ENCODE data around the gene SLC25A21.

SLC25A21 gene

DNA sequence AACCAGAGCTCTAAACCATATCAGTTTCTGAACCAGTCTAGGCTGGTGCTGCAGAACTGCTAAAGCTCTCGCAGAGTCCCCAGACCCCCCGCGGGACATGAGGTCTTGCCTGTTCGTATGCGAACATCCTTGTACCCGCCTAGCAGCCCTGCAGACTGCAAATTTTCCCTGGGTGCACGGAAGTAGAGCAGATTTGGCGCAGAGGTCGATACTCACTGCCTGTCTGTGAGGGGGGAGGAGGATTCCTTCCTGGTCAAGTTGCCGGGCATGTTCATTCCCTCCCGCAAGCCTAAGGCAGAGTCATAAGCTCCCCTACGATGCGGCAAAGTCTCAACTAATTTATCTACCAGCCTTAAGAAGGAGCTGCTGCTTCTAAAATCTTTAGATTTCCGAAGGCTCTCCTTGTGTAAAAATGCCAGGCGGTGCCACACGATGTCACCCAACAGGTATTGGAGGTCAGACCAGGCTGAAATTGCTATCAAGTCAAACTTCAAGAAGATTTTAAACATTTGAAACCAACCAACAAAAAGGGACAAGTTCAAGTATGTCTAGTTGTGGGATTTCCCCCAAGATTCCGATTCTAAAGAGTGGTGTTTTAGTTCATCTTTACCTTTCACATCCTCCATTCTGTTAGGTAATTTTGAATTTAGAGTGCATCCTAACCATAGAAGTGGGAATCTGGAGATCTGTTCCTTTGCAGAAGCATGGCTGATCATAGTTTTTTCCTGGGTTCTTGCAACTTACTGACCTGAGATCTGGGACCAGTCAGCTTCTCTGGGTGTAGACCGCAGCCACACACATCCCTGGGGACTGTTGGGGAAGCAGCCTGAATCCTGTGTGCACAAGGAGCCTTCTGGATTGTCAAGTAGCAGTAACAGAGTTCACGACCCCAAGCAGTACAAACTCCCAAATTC lies 512.3 kb downstream of the SLC25A21 start:
- no peak for TF ChIP-seq CEBPB (IDR thresholded peaks at IDR 0.05)
- no peak for TF ChIP-seq TAF1 (IDR thresholded peaks at IDR 0.05; ENCODE audit: low read depth)
- no peak for TF ChIP-seq EP300 (IDR thresholded peaks at IDR 0.05; ENCODE audit: borderline replicate concordance)
- TF ChIP-seq, protein P1, sequence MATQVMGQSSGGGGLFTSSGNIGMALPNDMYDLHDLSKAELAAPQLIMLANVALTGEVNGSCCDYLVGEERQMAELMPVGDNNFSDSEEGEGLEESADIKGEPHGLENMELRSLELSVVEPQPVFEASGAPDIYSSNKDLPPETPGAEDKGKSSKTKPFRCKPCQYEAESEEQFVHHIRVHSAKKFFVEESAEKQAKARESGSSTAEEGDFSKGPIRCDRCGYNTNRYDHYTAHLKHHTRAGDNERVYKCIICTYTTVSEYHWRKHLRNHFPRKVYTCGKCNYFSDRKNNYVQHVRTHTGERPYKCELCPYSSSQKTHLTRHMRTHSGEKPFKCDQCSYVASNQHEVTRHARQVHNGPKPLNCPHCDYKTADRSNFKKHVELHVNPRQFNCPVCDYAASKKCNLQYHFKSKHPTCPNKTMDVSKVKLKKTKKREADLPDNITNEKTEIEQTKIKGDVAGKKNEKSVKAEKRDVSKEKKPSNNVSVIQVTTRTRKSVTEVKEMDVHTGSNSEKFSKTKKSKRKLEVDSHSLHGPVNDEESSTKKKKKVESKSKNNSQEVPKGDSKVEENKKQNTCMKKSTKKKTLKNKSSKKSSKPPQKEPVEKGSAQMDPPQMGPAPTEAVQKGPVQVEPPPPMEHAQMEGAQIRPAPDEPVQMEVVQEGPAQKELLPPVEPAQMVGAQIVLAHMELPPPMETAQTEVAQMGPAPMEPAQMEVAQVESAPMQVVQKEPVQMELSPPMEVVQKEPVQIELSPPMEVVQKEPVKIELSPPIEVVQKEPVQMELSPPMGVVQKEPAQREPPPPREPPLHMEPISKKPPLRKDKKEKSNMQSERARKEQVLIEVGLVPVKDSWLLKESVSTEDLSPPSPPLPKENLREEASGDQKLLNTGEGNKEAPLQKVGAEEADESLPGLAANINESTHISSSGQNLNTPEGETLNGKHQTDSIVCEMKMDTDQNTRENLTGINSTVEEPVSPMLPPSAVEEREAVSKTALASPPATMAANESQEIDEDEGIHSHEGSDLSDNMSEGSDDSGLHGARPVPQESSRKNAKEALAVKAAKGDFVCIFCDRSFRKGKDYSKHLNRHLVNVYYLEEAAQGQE (IDR thresholded peaks at IDR 0.05; ENCODE audit: low read depth): no peak
- TF ChIP-seq, protein P2, sequence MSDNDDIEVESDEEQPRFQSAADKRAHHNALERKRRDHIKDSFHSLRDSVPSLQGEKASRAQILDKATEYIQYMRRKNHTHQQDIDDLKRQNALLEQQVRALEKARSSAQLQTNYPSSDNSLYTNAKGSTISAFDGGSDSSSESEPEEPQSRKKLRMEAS (IDR thresholded peaks at IDR 0.05): no peak
- TF ChIP-seq TEAD4 (IDR thresholded peaks at IDR 0.05): no peak
- TF ChIP-seq FOXM1 (IDR thresholded peaks at IDR 0.05; ENCODE audit: borderline replicate concordance, low read depth): no peak
- no peak for TF ChIP-seq CREB1 (IDR thresholded peaks at IDR 0.05; ENCODE audit: low read depth)
- no peak for TF ChIP-seq EGR1 (IDR thresholded peaks at IDR 0.05)
- TF ChIP-seq YY1 (IDR thresholded peaks at IDR 0.05; ENCODE audit: low read depth): no peak
- no peak for TF ChIP-seq RAD21 (IDR thresholded peaks at IDR 0.05; ENCODE audit: low read depth)
- no peak for TF ChIP-seq TCF12 (IDR thresholded peaks at IDR 0.05; ENCODE audit: low read depth)
- no peak for TF ChIP-seq NFIC (IDR thresholded peaks at IDR 0.05)
- no peak for TF ChIP-seq ZBTB7A (IDR thresholded peaks at IDR 0.05; ENCODE audit: low read depth)

DNA sequence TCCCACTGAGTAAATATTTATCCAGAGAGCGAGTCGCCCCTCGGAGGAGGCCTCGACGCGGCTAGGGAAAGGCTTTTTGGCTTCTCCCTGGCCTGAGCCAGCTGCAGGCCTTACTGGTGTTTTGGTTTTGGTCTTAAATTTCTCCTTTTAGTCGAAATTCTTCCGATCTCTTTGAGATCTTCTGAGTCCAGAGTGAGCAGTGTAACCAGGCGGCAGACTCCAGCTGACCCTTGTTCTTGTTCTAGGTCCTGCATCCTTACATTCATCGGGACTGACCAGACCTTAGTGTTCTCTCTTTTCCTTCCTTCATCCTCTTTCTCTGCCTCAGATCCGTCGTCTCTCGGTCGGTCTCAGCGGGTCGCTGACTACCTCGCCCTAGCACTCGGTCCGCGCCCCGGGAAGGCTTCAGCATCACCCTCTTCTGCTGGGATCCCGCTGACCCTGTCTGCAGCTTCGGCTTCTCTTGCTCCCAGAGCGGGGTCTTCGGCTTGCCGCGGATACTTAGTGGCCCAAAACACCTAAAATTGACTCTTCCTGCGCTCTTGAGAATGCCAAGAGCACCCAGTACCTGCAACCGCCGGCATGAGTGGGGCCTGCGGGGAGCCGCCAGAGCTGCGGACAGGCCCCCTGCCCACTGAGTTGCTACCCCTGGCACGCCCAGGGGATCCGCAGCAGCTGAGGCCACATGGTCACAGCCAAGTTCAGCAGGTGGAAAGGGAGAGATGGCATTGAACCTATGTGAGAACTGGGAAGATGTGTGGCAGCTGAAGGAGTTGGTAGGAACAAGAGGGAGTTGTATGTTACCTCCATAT lies 513.2 kb downstream of the SLC25A21 start:
- TF ChIP-seq EGR1 (IDR thresholded peaks at IDR 0.05) (no peak), RAD21 (IDR thresholded peaks at IDR 0.05; ENCODE audit: low read depth) (no peak), CREB1 (IDR thresholded peaks at IDR 0.05; ENCODE audit: low read depth) (no peak), FOXM1 (IDR thresholded peaks at IDR 0.05; ENCODE audit: borderline replicate concordance, low read depth) (no peak), ZBTB7A (IDR thresholded peaks at IDR 0.05; ENCODE audit: low read depth) (no peak), TEAD4 (IDR thresholded peaks at IDR 0.05) (no peak), NFIC (IDR thresholded peaks at IDR 0.05) (no peak), TAF1 (IDR thresholded peaks at IDR 0.05; ENCODE audit: low read depth) (no peak), TCF12 (IDR thresholded peaks at IDR 0.05; ENCODE audit: low read depth) (no peak), CEBPB (IDR thresholded peaks at IDR 0.05) (no peak), EP300 (IDR thresholded peaks at IDR 0.05; ENCODE audit: borderline replicate concordance) (no peak), YY1 (IDR thresholded peaks at IDR 0.05; ENCODE audit: low read depth) (no peak)
- TF ChIP-seq, protein P3, sequence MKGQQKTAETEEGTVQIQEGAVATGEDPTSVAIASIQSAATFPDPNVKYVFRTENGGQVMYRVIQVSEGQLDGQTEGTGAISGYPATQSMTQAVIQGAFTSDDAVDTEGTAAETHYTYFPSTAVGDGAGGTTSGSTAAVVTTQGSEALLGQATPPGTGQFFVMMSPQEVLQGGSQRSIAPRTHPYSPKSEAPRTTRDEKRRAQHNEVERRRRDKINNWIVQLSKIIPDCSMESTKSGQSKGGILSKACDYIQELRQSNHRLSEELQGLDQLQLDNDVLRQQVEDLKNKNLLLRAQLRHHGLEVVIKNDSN (IDR thresholded peaks at IDR 0.05): no peak
- TF ChIP-seq, protein P1 (IDR thresholded peaks at IDR 0.05; ENCODE audit: low read depth): no peak
- TF ChIP-seq, protein P2 (IDR thresholded peaks at IDR 0.05): no peak

DNA sequence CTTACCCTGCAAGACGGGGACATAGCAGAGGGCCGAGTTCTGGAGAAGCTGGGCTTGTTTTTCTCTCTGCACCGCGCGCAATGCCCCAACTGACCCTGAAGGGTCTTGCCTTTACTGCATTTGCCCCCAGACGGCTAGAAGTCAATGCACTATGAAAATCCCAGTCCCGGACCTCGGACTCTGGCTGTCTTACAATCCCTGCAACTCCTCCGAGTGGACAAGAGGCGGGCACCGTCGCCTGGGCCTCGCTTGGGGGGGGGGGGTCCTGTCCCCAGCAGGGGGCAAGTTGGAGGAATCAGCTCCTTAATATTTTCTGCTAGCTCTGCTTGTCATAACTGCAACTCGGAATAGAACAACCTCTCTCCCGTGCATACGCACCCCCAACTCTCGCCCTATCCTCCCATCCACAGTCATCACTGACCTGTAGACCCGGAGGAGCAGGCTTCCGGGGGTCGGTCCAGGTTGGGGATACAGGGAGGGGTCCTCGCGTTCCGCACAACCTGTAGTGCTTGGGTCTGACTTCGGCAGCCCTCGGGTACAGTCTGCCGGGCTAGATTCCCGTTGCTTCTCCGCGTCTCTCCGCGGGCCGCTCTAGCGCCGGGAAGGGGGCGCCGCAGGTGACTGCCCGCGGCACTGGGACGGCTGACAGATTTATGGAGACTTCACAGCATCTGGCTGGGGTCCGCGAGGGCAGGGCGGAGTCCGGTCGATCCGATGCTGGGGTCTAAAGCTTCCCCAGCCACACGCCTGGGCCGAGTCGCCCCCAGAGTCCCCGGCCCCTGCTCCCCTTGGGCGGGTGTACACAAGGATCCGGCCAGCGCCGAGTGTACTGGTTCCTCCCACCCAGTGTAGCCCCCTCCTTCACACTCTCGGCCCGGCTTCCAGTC lies 514.0 kb downstream of the SLC25A21 start:
- TF ChIP-seq ZBTB7A (IDR thresholded peaks at IDR 0.05; ENCODE audit: low read depth) (no peak), CEBPB (IDR thresholded peaks at IDR 0.05) (no peak), EGR1 (IDR thresholded peaks at IDR 0.05) (no peak), TCF12 (IDR thresholded peaks at IDR 0.05; ENCODE audit: low read depth) (no peak), EP300 (IDR thresholded peaks at IDR 0.05; ENCODE audit: borderline replicate concordance) (no peak), RAD21 (IDR thresholded peaks at IDR 0.05; ENCODE audit: low read depth) (no peak), FOXM1 (IDR thresholded peaks at IDR 0.05; ENCODE audit: borderline replicate concordance, low read depth) (no peak)
- TF ChIP-seq, protein P3 (IDR thresholded peaks at IDR 0.05): no peak

DNA sequence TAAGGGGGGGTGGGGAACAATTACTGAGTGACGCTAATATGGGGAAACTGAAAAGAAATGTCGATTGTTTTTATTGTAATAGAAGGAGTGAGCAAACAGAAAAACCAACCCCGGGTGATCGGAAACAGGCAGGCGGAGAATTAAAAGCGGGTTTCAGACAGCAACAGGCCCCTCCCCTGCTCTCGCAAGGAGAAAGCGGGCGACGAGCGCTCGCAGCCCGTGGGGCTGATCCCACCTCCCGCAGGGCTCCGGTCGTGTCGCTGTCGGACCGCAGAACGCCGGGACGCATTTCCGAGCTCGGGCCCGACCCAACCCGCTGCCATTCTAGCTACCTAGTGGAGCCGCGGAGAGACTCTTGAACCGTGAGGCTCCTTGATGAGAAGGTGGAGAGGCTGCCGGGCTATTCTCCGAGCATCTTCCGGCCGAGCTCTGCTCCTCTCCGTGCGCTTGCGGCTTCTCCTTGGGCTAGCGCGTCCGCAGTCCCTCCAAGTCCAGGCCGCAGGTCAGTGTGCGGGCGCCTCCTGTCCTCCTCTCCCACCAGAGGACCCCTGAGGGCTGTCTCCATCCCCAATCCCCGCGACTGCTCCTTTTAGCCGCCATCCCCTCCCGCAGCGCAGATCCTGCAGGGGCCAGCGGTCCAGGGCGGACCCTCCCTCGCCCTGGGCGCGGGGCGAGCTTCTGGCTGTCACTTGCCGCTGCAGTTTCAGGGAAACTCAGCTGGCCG lies 514.8 kb downstream of the SLC25A21 start:
- TF ChIP-seq, protein P2 (IDR thresholded peaks at IDR 0.05): no peak
- TF ChIP-seq NFIC (IDR thresholded peaks at IDR 0.05) (no peak), YY1 (IDR thresholded peaks at IDR 0.05; ENCODE audit: low read depth) (no peak), TAF1 (IDR thresholded peaks at IDR 0.05; ENCODE audit: low read depth) (no peak), CEBPB (IDR thresholded peaks at IDR 0.05) (no peak), RAD21 (IDR thresholded peaks at IDR 0.05; ENCODE audit: low read depth) (no peak), FOXM1 (IDR thresholded peaks at IDR 0.05; ENCODE audit: borderline replicate concordance, low read depth) (no peak), TCF12 (IDR thresholded peaks at IDR 0.05; ENCODE audit: low read depth) (no peak), CREB1 (IDR thresholded peaks at IDR 0.05; ENCODE audit: low read depth) (no peak), EGR1 (IDR thresholded peaks at IDR 0.05) (no peak), TEAD4 (IDR thresholded peaks at IDR 0.05) (no peak), ZBTB7A (IDR thresholded peaks at IDR 0.05; ENCODE audit: low read depth) (no peak), EP300 (IDR thresholded peaks at IDR 0.05; ENCODE audit: borderline replicate concordance) (no peak)
- TF ChIP-seq, protein P1 (IDR thresholded peaks at IDR 0.05; ENCODE audit: low read depth): no peak
- TF ChIP-seq, protein P3 (IDR thresholded peaks at IDR 0.05): no peak
